Uterus (tissue), 4 donors: Measurements from ENCODE around the gene ELAVL3. TPM values are rescaled to one million over a fixed set of nuclear protein-coding genes. Genes with fewer than 3 reads are reported as not detected.

Source experiments
- DNase-seq, 2 donors: peaks; one replicate each; pipeline ENCODE4 v3.0.0-alpha.2; 2019 to 2020
- H3K27ac ChIP-seq, 2 donors: fragments of 200-600 bp; sonication (generic); 1 replicate in 1 of 2; 2 replicates in 1 of 2; pipeline ENCODE4 v1.5.1; 2016 to 2018
- H3K27me3 ChIP-seq, 2 donors: fragments of 200-600 bp; sonication (generic); one replicate each; pipeline ENCODE4 v1.5.1; 2018 to 2019; ENCODE audit warnings: control low read depth in 1 of 2
- H3K36me3 ChIP-seq, 2 donors: fragments of 200-600 bp; sonication (generic); one replicate each; pipeline ENCODE4 v1.5.1; 2019; ENCODE audit warnings: control low read depth in 1 of 2
- H3K4me1 ChIP-seq, 2 donors: fragments of 200-600 bp; sonication (generic); one replicate each; pipeline ENCODE4 v1.5.1; 2018 to 2019; ENCODE audit warnings: control low read depth in 1 of 2
- H3K4me3 ChIP-seq, 2 donors: fragments of 200-600 bp; sonication (generic); 1 replicate in 1 of 2; 2 replicates in 1 of 2; pipeline ENCODE4 v1.5.1; 2018 to 2019; ENCODE audit warnings: mild to moderate bottlenecking in 1 of 2
- H3K9me3 ChIP-seq, 2 donors: fragments of 200-600 bp; sonication (generic); one replicate each; pipeline ENCODE4 v1.5.1; 2019; ENCODE audit warnings: control low read depth in 1 of 2
- CTCF ChIP-seq, 4 experiments: fragments of 200-600 bp in 2 of 4; fragments of 450-650 bp in 2 of 4; sonication (generic) in 2 of 4; IDR thresholded peaks; one replicate each; pipeline ENCODE4 v1.5.1; 2016 to 2019; ENCODE audit warnings: antibody characterized with exemption in 4 of 4, mild to moderate bottlenecking in 2 of 4, moderate library complexity in 1 of 4
- POLR2A ChIP-seq, 2 donors: fragments of 450-650 bp; IDR thresholded peaks; one replicate each; pipeline ENCODE4 v1.6.1; 2016; ENCODE audit warnings: antibody characterized with exemption in 2 of 2, mild to moderate bottlenecking in 1 of 2, moderate library complexity in 1 of 2
- intact Hi-C: fragments of 100-400 bp; cut with DNase I; formaldehyde crosslinking; loops from one replicate; pipeline ENCODE4 v1.15.1; 2023; ENCODE audit warnings: low total_unique reads
- total RNA-seq, 4 donors: library from RNA; depleted of rRNA in 3 of 4; stranded (reverse); fragments of >200 nt in 3 of 4; gene quantifications; one replicate each; pipeline versions ENCODE4 v1.1.0 to v1.2.4, GENCODE V29; 2014 to 2023
- donor health status: DM: yes; HTN: yes; CAD: no.

Gene ELAVL3
- total RNA-seq, 4 donors from 2014 or later: 1.1 TPM; not detected in 3

GRCh38 chr19:11513946-11514345 is 33.1 kb upstream of the ELAVL3 start:
- no peaks in the 10 kb centered on the region for H3K36me3 ChIP-seq
- H3K4me1 ChIP-seq: no peaks in the 10 kb centered on the region
- no peak for TF ChIP-seq CTCF (IDR thresholded peaks at IDR 0.05)
- no peak for TF ChIP-seq POLR2A (IDR thresholded peaks at IDR 0.05)
- DNase-seq: no peak
- no peak overlapping the region for H3K27ac ChIP-seq
- H3K27me3 ChIP-seq: no peaks in the 10 kb centered on the region
- intact Hi-C loops: no loop called here
- H3K4me3 ChIP-seq: no peak overlapping the region
- no peaks in the 10 kb centered on the region for H3K9me3 ChIP-seq

GRCh38 chr19:11510444-11510843 is 29.6 kb upstream of the ELAVL3 start:
- Histone ChIP-seq H3K9me3 (no peaks in the 10 kb centered on the region), H3K36me3 (no peaks in the 10 kb centered on the region), H3K27ac (no peak overlapping the region), H3K4me1 (no peaks in the 10 kb centered on the region), H3K4me3 (no peak overlapping the region), H3K27me3 (no peaks in the 10 kb centered on the region)
- no peak for DNase-seq
- TF ChIP-seq POLR2A (IDR thresholded peaks at IDR 0.05) (no peak), CTCF (IDR thresholded peaks at IDR 0.05) (no peak)
- intact Hi-C loops: no loop called here

- intact Hi-C loops: loop anchor here (10.0 kb wide), 1 partner anchor 213 kb away; the partner anchor contains the start of gene TSPAN16
- TF ChIP-seq POLR2A (IDR thresholded peaks at IDR 0.05) (no peak), CTCF (IDR thresholded peaks at IDR 0.05) (no peak)
Observed at GRCh38 chr19:11507370-11508078, 26.7 kb upstream of the ELAVL3 start.

GRCh38 chr19:11506967-11507366 is 26.1 kb upstream of the ELAVL3 start:
- intact Hi-C loops: loop anchor here (10.0 kb wide), 1 partner anchor 212 kb away; the partner anchor contains the start of gene TSPAN16
- no peaks in the 10 kb centered on the region for H3K4me1 ChIP-seq
- H3K36me3 ChIP-seq: no peaks in the 10 kb centered on the region
- no peaks in the 10 kb centered on the region for H3K9me3 ChIP-seq
- no peak overlapping the region for H3K4me3 ChIP-seq
- TF ChIP-seq CTCF (IDR thresholded peaks at IDR 0.05): no peak
- no peak for TF ChIP-seq POLR2A (IDR thresholded peaks at IDR 0.05)
- H3K27me3 ChIP-seq: no peaks in the 10 kb centered on the region
- DNase-seq: no peak
- no peak overlapping the region for H3K27ac ChIP-seq

More at GRCh38 chr19:11507370-11508078, 26.7 kb upstream of the ELAVL3 start:
- Histone ChIP-seq H3K4me3 (no peak overlapping the region), H3K9me3 (no peaks in the 10 kb centered on the region), H3K27ac (no peak overlapping the region), H3K36me3 (no peaks in the 10 kb centered on the region), H3K27me3 (no peaks in the 10 kb centered on the region), H3K4me1 (no peaks in the 10 kb centered on the region)
- DNase-seq: no peak

- intact Hi-C loops: loop anchor here (10.0 kb wide), 1 partner anchor 211 kb away; the partner anchor contains the start of gene TSPAN16
- Histone ChIP-seq H3K9me3 (no peaks in the 10 kb centered on the region), H3K4me1 (no peaks in the 10 kb centered on the region), H3K27me3 (no peaks in the 10 kb centered on the region), H3K36me3 (no peaks in the 10 kb centered on the region), H3K4me3 (peak overlapping the region; percentile 50 to 89), H3K27ac (peak overlapping the region; percentile 87 to 98)
- TF ChIP-seq POLR2A (IDR thresholded peaks at IDR 0.05) (no peak), CTCF (IDR thresholded peaks at IDR 0.05) (no peak)
- DNase-seq: peak in 1 of 2 donors; percentile 42
Observed at GRCh38 chr19:11506101-11506555, 25.3 kb upstream of the ELAVL3 start.
